ENCODE results near the gene TMEM25. TPM values are rescaled to one million over a fixed set of nuclear protein-coding genes. Genes with fewer than 3 reads are reported as not detected.

Gene TMEM25
- total RNA-seq, 1 experiment from 2014 or later: 24.5 TPM

DNA sequence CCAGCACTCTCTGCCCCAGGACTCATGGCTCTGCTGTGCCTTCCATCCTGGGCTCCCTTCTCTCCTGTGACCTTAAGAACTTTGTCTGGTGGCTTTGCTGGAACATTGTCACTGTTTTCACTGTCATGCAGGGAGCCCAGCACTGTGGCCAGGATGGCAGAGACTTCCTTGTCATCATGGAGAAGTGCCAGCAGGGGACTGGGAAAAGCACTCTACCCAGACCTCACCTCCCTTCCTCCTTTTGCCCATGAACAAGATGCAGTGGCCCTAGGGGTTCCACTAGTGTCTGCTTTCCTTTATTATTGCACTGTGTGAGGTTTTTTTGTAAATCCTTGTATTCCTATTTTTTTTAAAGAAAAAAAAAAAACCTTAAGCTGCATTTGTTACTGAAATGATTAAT lies 6.6 kb upstream of the TMEM25 start:
- H3K9ac ChIP-seq (ENCODE audit: extremely low read depth, insufficient read length, low read length): no peak overlapping the region
- no peak overlapping the region for H3K56ac ChIP-seq (ENCODE audit: insufficient read length, low read depth, low read length)
- H4K8ac ChIP-seq (replicated peaks; ENCODE audit: insufficient read length, low read depth, low read length): no peak overlapping the region
- TF ChIP-seq, protein P1, sequence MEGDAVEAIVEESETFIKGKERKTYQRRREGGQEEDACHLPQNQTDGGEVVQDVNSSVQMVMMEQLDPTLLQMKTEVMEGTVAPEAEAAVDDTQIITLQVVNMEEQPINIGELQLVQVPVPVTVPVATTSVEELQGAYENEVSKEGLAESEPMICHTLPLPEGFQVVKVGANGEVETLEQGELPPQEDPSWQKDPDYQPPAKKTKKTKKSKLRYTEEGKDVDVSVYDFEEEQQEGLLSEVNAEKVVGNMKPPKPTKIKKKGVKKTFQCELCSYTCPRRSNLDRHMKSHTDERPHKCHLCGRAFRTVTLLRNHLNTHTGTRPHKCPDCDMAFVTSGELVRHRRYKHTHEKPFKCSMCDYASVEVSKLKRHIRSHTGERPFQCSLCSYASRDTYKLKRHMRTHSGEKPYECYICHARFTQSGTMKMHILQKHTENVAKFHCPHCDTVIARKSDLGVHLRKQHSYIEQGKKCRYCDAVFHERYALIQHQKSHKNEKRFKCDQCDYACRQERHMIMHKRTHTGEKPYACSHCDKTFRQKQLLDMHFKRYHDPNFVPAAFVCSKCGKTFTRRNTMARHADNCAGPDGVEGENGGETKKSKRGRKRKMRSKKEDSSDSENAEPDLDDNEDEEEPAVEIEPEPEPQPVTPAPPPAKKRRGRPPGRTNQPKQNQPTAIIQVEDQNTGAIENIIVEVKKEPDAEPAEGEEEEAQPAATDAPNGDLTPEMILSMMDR (conservative IDR thresholded peaks at IDR 0.05): no peak
- H3K23ac ChIP-seq (ENCODE audit: insufficient read length, low read depth, low read length): no peak overlapping the region
- no peak overlapping the region for H3K18ac ChIP-seq (ENCODE audit: insufficient read length, low read depth, low read length)
- no peaks in the 10 kb centered on the region for H3K23me2 ChIP-seq (ENCODE audit: insufficient read length, low read depth, low read length, poor library complexity, severe bottlenecking)
- no peak overlapping the region for H2BK20ac ChIP-seq (ENCODE audit: low read depth, low read length, poor library complexity, severe bottlenecking)
- H2BK12ac ChIP-seq (ENCODE audit: insufficient read length, low read depth, low read length): no peak overlapping the region
- no peaks in the 10 kb centered on the region for H4K20me1 ChIP-seq (ENCODE audit: control insufficient read depth, insufficient read depth, insufficient read length)
- H3K27me3 Mint-ChIP-seq (ENCODE audit: low read depth): peaks cover 2% of the 10 kb centered on the region; the same call in 1 of the 2 replicates
- H3K79me1 ChIP-seq (ENCODE audit: insufficient read depth, low read depth, low read length, poor library complexity, severe bottlenecking): no peaks in the 10 kb centered on the region
- H3K4me3 Mint-ChIP-seq: no peak overlapping the region
- no peak overlapping the region for H4K5ac ChIP-seq (ENCODE audit: insufficient read length, low read depth, low read length)
- H3K9me3 ChIP-seq (ENCODE audit: control insufficient read depth, low read depth, low read length): no peaks in the 10 kb centered on the region
- no peak overlapping the region for H3K27ac ChIP-seq (ENCODE audit: insufficient read length, low read depth, low read length)
- no peak overlapping the region for H3T11ph ChIP-seq (ENCODE audit: low read length)
- H2AFZ ChIP-seq (ENCODE audit: low read length): no peak overlapping the region
- no peak overlapping the region for H3K4ac ChIP-seq (ENCODE audit: low read depth, low read length)
- H2AK5ac ChIP-seq (ENCODE audit: insufficient read length, low read length): no peak overlapping the region
- H3K9me3 Mint-ChIP-seq: no peaks in the 10 kb centered on the region
- H3K4me1 ChIP-seq (ENCODE audit: insufficient read depth, low read length): no peaks in the 10 kb centered on the region
- no peaks in the 10 kb centered on the region for H3K79me2 ChIP-seq (ENCODE audit: insufficient read depth, low read length)
- no peak overlapping the region for H3K14ac ChIP-seq (ENCODE audit: insufficient read depth, low read length)
- no peak overlapping the region for H2BK15ac ChIP-seq (ENCODE audit: low read depth, low read length)
- H3K27me3 ChIP-seq (ENCODE audit: insufficient read depth, low read length): no peaks in the 10 kb centered on the region
- no peak overlapping the region for H4K91ac ChIP-seq (ENCODE audit: insufficient read length, low read depth, low read length)
- DNase-seq: no peak
- no peak overlapping the region for H3K4me2 ChIP-seq (ENCODE audit: insufficient read depth, insufficient read length, low read length)
- H3K27ac Mint-ChIP-seq: peak overlapping the region in 1 of 3 experiments; percentile 50; a peak in 1 of 7 replicates
- H3K36me3 Mint-ChIP-seq (ENCODE audit: insufficient read depth in 1 of 3, low read depth in 3 of 3): peaks cover 25 to 59% (median 54%) of the 10 kb centered on the region in 3 experiments; a peak in 6 of 7 replicates
- H3K4me1 Mint-ChIP-seq: peaks cover 23% of the 10 kb centered on the region in 2 experiments
- no peak overlapping the region for H2BK5ac ChIP-seq (ENCODE audit: insufficient read length, low read length)
- H2BK120ac ChIP-seq (ENCODE audit: low read depth, low read length, poor library complexity, severe bottlenecking): no peak overlapping the region

Measured in H9 (cell line).